ENCODE data around the gene NAT9.
A peak's percentile ranks its signal among the peaks of the same experiment; 100 is the strongest.

The NAT9 gene, protein sequence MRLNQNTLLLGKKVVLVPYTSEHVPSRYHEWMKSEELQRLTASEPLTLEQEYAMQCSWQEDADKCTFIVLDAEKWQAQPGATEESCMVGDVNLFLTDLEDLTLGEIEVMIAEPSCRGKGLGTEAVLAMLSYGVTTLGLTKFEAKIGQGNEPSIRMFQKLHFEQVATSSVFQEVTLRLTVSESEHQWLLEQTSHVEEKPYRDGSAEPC

GRCh38 chr17:74776044-74776962 is at the start of gene NAT9:
TSS of gene NAT9 (minus strand) at chr17:74776345. CDS start at chr17:74775698, 647 bp downstream.
- DNase-seq = peak; percentile 97 to 98

DNA sequence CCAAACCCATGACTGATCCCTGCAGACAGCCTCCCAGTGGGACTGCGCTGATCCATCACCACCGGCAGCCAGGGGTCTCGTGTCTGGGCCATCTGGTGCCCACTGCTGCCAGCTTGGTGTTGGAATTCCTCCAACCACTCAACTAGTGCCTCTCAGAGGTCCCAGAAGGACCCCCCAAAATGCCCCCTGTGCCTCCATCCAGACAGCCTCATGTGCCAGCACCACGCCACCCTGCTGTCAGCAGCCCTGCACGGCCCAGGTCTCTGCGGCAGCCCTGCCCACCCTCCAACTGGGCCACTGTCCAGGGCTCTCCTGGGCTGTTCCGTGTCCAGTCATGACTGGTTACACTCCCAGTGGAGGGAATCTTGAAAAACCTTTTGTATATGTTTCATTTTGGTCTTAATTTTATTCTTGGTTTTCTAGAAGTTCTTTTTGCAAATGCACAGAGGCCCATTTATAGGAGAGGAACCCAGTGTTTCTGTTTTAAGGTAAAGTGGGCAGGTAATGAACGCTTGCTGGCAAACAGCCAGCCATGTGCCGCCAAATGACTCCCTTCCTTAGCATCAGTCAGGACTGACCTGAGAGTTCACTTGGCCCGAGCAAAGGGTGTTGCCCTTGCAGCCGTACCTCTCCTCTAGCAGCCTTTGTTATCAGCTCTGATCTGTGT is 48.9 kb upstream of the NAT9 start:
- DNase-seq = no peak

- DNase-seq = no peak
These were observed 46.8 kb upstream of the NAT9 start for GRCh38 chr17:74822939-74823367.

DNA sequence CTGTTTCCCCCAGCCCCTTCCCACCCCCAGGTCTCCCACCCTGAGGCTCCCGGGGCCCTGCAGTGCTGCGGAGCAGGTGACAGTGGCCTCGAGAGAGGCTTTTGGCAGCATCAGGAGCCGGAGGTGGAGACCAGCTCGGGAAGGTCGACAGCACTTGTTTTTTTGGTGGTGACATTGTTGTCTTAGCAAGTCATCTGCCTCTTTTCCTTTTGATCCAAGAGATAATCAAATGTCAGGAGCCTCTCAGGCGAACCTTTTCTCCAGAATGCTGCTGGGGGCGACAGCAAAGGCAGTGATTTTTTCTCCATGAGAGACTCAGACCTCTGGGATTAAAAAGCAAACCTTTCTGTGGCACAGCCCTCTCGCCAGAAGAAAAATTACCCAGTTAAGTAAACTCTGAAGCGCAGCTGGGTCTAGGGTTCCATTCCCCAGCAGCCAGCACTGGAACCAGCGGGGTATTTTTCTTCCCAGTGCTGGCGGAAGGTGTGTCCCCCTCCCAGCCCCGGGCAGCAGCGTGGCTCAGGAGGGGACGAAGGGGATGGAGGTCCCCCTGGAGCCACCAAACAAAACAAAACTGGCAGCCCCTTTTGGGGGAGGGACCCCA is 46.3 kb upstream of the NAT9 start:
- no peak for DNase-seq

DNA sequence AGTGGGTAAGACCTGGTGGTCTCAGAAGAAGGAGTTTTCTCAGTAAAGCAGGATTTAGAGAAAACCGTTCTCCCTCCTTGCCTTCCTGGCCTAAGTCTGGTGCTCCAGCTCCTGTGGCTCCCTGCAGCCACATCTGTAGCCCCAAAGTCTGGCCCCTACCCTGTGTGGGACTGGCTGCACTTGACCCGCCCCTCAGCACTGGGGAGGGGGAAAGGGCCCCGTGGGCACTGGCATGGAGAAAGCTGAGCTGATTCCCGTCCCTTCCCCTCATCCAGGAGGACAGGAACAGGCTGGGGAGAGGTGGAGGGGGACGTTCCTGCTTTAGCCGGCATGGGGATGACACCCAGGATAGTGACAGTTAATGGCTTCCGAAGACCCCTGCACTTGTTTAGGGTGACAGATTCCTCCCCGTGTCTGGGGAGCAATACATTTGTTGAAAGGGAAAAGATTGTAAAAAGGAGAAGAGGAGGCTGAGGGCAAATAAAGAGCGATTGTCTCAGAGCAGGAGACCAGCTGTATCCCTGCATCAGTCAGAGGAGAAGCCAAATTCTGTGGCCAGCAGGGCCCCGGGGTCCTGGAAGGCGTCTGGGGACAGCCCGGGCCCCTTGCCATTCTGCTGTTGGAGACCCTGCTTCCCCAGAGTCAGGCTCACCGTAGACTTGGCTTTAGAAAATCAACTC is 45.6 kb upstream of the NAT9 start:
- no peak for DNase-seq

GRCh38 chr17:74819801-74820436 is 43.8 kb upstream of the NAT9 start:
- DNase-seq = no peak

DNA sequence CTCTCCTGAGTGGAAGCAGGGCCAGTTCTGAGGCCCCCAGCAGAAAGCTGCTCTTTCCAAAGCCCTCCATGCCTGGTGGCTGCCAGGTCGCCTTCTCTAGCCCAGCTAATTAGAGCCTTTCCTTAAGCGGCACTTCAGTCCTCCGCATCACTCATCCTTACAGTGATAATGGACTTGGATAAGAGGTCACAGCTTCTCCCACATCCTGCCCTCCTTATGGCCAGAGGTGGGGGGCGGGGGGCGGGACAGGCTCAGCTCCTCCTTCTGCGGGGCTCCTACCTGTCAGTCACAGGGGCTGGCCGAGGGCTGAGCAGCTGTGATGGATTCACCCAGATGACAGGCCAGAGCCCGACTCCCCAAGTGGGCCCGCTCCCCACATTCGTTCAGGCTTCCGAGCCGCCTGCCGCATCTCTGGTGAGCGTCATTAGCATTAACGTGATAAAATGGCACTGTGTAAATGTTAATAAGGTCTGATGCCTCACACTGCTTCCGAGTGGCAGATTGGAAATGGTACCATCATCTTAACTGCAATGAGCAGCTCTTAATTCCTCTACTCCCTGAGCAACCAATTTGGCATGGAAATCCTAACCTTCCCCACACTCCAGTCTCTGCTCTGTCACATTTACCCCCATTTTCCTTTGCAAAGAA is 42.3 kb upstream of the NAT9 start:
- no peak for DNase-seq

- no peak for DNase-seq
These were observed 40.9 kb upstream of the NAT9 start for GRCh38 chr17:74816905-74817620.

DNA sequence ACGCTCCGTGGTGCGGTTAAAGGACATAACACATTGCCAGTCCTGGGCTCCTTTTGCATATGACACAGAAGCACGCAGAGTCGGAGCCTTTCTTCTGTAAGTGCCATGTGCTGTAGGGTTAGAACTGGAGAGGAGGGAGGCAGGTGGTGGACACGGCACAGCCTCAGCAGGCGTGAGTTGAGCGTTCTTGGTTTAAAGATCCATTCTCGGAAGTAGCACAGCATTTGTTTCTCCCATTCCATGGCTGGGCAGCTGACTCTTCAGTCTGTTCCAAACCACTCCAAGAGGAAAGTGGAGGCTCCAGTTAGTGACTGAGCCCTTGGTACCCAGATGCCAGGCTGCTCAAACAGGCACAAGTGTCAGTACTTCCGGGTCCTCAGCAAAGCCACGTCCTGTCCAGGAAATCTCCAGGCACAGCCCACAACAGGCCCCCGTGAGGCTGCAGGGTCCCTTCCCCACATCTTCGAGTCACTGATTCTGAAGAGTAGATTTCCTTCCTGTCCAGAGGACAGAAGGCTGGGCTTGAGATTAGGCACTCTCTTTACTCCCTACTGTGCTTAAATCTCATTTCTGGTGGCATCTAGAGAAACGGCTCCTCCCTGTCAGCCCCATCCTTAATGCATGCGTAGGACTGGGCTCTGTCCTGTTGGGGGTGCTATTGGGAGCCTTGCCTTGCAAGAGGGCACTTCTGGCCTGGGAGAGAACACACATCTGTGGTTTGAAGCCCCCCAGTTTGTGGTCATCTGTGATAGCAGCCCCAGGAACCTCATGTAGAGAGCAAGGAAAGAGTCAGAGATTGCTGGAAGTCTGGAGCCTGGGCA is 39.6 kb upstream of the NAT9 start:
- DNase-seq = no peak

GRCh38 chr17:74815067-74815466 is 38.9 kb upstream of the NAT9 start:
- DNase-seq = no peak

- peak in 1 of 2 donors; percentile 16 for DNase-seq
These were observed 38.3 kb upstream of the NAT9 start for GRCh38 chr17:74814453-74814852.

DNA sequence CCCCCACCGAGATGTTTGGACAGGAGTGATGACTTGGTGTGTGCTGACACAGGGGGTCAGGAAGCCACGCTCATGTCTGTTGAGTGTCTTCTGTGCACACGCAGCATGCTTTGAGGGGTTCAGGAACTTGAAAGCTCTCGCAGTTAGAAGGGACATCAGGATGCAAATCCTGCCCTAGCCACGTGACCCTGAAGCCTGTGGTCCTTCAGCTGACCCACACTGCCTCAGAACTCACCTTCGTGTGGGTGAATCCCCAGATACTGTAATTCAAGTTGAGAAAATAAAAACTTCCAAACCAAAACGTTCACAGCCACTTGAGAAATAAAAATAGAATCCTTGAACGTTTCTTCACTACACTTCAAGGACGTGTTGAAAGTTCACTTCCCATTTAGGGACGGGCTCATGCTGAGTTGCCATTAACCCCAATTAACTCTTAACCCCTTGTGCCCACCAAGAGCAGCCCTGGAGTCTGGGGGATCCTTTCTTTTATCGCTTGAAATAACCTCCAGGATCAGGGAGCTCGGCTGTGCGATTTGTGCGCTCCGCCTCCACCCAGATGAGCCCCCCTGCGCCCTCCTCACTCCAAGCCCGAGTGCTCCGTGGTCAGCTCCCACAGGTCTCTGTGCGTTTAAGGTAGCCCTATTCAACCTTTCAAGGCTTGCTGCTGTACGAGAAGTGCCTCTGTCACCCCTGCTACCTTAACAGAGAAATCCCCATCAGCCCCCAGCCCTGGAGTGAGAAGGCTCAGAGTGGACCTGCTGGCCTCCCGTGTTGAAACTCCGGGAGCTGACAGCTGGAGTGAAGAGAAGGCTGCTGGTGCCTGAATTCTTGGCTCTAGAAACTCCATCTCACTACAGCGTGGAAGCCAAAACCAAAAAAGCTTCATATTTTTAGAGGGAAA is 36.2 kb upstream of the NAT9 start:
- no peak for DNase-seq

- no peak for DNase-seq
These were observed 34.7 kb upstream of the NAT9 start for GRCh38 chr17:74810699-74811485.

DNA sequence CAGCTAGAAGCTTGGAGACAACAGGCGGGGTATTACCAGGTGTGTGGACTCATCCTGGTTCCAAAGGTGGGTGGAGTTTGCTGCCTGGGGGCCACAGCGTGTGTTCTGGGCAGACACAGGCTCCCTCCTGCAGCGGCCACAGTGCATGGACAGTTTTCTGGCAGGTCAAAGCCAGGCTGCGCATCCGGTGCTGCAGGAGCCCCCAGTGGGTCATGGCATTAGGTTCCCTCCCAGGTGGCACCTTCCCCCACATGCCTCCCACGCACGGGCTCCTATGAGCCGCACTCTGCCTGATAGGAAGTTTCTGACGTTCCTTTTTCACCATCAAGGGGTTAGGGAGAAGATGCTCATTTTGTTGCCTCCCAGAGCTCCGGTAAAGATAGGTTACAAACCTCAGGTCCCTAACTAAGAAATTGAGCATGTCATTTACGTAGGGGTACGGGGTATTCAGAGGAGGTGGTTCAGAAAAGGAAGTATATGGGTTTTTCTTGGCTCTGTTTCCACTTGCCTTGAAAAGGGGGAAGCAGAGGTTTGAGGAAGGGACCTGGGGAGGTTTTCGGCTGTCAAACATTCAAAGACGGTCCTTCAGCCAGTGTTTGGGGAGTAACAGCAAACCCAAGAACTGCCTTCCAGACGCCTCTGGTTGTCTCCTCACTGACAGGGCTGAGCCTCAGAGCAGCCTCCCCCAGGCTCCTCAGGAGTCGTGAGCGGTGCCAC is 32.7 kb upstream of the NAT9 start:
- DNase-seq = no peak

GRCh38 chr17:74807925-74808324 is 31.8 kb upstream of the NAT9 start:
- DNase-seq = no peak

GRCh38 chr17:74807441-74807840 is 31.3 kb upstream of the NAT9 start:
- no peak for DNase-seq

GRCh38 chr17:74806334-74806733 is 30.2 kb upstream of the NAT9 start:
- DNase-seq = no peak

All from CD4-positive, alpha-beta T cell treated with Interferon alpha-2 for 1 hour (primary cell).